ENCODE data around the gene MCC. TPM values are rescaled to one million over a fixed set of nuclear protein-coding genes. Genes with fewer than 3 reads are reported as not detected.

MCC gene
- polyA plus RNA-seq, 2 of the 4 experiments (the other 2 are of a cell fraction) = 0.09 to 0.10 TPM

GRCh38 chr5:113336975-113337374, 151.3 kb downstream of the MCC start:
- peak overlapping the region; percentile 18; the same call in 1 of the 3 replicates for H3K4me2 ChIP-seq

GRCh38 chr5:113333411-113333810, 154.8 kb downstream of the MCC start:
- H3K9me3 ChIP-seq = no peaks in the 10 kb centered on the region
- no peak overlapping the region for H3K4me2 ChIP-seq
- FAIRE-seq (no peak), ATAC-seq (no peak), DNase-seq (ENCODE audit: low read depth in 1 of 2, low spot score in 1 of 2) (no peak)
- H3K4me3 ChIP-seq = no peak overlapping the region
- H3K27ac ChIP-seq = no peak overlapping the region
- H3K4me1 ChIP-seq = no peaks in the 10 kb centered on the region
- ChIA-PET CTCF (interaction anchor here (0.9 kb wide), 1 partner anchor 179 kb away, joined by 3 read pairs; no protein-coding TSS in a partner anchor), POLR2A (no interaction called here)
- no peak for TF ChIP-seq POLR2A (IDR thresholded peaks at IDR 0.05; ENCODE audit: low read length)
- no peak for TF ChIP-seq NR3C1 (IDR thresholded peaks at IDR 0.05)
- TF ChIP-seq ZNF302 (CRISPR knock-in tag; IDR thresholded peaks at IDR 0.05) = no peak
- no peak for TF ChIP-seq BCL3 (IDR thresholded peaks at IDR 0.05)
- no peak for TF ChIP-seq JUNB (IDR thresholded peaks at IDR 0.05)
- TF ChIP-seq POLR2AphosphoS2 (conservative IDR thresholded peaks at IDR 0.05; ENCODE audit: low read length) = no peak
- no peak for TF ChIP-seq RFX5 (IDR thresholded peaks at IDR 0.05)
- TF ChIP-seq NFE2L2 (conservative IDR thresholded peaks at IDR 0.05; ENCODE audit: low read length) = no peak
- TF ChIP-seq FOSB (CRISPR knock-in tag; IDR thresholded peaks at IDR 0.05) = no peak
- TF ChIP-seq MYC (IDR thresholded peaks at IDR 0.05; ENCODE audit: borderline replicate concordance, low read length) = no peak
- TF ChIP-seq EP300 (IDR thresholded peaks at IDR 0.05) = no peak
- no peak for TF ChIP-seq ESRRA (IDR thresholded peaks at IDR 0.05; ENCODE audit: borderline replicate concordance, low read length)
- no peak for TF ChIP-seq JUN (IDR thresholded peaks at IDR 0.05)
- TF ChIP-seq EHMT2 (IDR thresholded peaks at IDR 0.05; ENCODE audit: low read depth) = no peak
- no peak for TF ChIP-seq SREBF2 (IDR thresholded peaks at IDR 0.05)
- TF ChIP-seq RNF2 (IDR thresholded peaks at IDR 0.05; ENCODE audit: borderline replicate concordance, low read depth) = no peak
- TF ChIP-seq KDM5A (IDR thresholded peaks at IDR 0.05) = no peak
- TF ChIP-seq CEBPB (IDR thresholded peaks at IDR 0.05) = no peak
- 85% methylated on average over 1 of the region's 1 CpG for whole genome bisulfite sequencing (ENCODE audit: missing lambda C conversion rate)

More at GRCh38 chr5:113336975-113337374, 151.3 kb downstream of the MCC start:
- WGBS (ENCODE audit: missing lambda C conversion rate) = 3% methylated on average over 3 of the region's 4 CpGs
- TF ChIP-seq RAD21 (conservative IDR thresholded peaks at IDR 0.05 in 1 of 2, IDR thresholded peaks at IDR 0.05 in 1 of 2) (peak; percentile 35 to 51; a peak in 2 of 5 replicates), SMC3 (IDR thresholded peaks at IDR 0.05) (no peak), CTCF (IDR thresholded peaks at IDR 0.05) (peak; percentile 17; the same call in 1 of the 3 replicates), NPAS2 (CRISPR knock-in tag; IDR thresholded peaks at IDR 0.05; ENCODE audit: borderline replicate concordance) (no peak), JUNB (IDR thresholded peaks at IDR 0.05) (no peak), EHMT2 (IDR thresholded peaks at IDR 0.05; ENCODE audit: low read depth) (no peak)
- Histone ChIP-seq H3K27ac (no peak overlapping the region), H3K9me3 (no peaks in the 10 kb centered on the region), H3K4me1 (no peaks in the 10 kb centered on the region), H3K4me3 (no peak overlapping the region)
- ChIA-PET POLR2A (no interaction called here), CTCF (interaction anchor here (1.2 to 3.7 kb wide), 7 partner anchors 24 to 341 kb away, joined by 3 to 16 read pairs (median 3); partner anchors contain the start of gene MCC)
- DNase-seq (ENCODE audit: low read depth in 1 of 2, low spot score in 1 of 2) = peak; percentile 10 to 51
- peak; percentile 81 to 90; a peak in 5 of 6 replicates for ATAC-seq
- FAIRE-seq = no peak

DNA sequence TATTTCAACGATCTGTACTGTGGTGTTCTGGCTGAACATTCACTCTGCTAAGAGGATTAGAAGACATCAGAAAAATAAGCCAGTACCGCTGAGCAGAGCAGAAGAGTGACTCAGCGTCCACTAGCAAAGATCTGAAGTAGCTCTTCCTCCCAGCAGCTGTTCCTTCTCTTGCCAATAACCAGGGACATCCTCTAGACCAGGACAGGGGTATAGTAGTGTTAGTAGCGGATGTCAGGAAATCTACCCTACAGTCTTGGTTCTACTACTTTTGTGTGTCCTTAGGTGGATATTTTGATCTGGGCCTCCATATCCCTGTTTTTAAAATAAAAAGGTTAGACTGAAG, 157.1 kb downstream of the MCC start:
- ChIA-PET CTCF (interaction anchor here (0.9 to 2.6 kb wide), 5 partner anchors 8 to 334 kb away, joined by 3 to 18 read pairs (median 3); no protein-coding TSS in a partner anchor), POLR2A (no interaction called here)
- Histone ChIP-seq H3K4me3 (no peak overlapping the region), H3K4me2 (no peak overlapping the region), H3K9me3 (no peaks in the 10 kb centered on the region), H3K27ac (no peak overlapping the region), H3K4me1 (no peaks in the 10 kb centered on the region)
- FAIRE-seq (no peak), ATAC-seq (no peak), DNase-seq (ENCODE audit: low read depth in 1 of 2, low spot score in 1 of 2) (no peak)
- 62% methylated on average over 4 of the region's 4 CpGs for WGBS (ENCODE audit: missing lambda C conversion rate)
- no peak for TF ChIP-seq HOXA7 (CRISPR knock-in tag; IDR thresholded peaks at IDR 0.05)
- no peak for TF ChIP-seq ZFP36 (IDR thresholded peaks at IDR 0.05; ENCODE audit: borderline replicate concordance, partially characterized antibody)
- no peak for TF ChIP-seq ZNF302 (CRISPR knock-in tag; IDR thresholded peaks at IDR 0.05)
- TF ChIP-seq RARB (CRISPR knock-in tag; IDR thresholded peaks at IDR 0.05) = no peak
- no peak for TF ChIP-seq POLR2A (IDR thresholded peaks at IDR 0.05; ENCODE audit: low read length)
- TF ChIP-seq SMC3 (IDR thresholded peaks at IDR 0.05) = no peak
- TF ChIP-seq BHLHE40 (IDR thresholded peaks at IDR 0.05; ENCODE audit: low read depth, low read length) = no peak
- no peak for TF ChIP-seq JUNB (IDR thresholded peaks at IDR 0.05)
- TF ChIP-seq HOXB5 (CRISPR knock-in tag; IDR thresholded peaks at IDR 0.05) = no peak
- TF ChIP-seq, protein P1, sequence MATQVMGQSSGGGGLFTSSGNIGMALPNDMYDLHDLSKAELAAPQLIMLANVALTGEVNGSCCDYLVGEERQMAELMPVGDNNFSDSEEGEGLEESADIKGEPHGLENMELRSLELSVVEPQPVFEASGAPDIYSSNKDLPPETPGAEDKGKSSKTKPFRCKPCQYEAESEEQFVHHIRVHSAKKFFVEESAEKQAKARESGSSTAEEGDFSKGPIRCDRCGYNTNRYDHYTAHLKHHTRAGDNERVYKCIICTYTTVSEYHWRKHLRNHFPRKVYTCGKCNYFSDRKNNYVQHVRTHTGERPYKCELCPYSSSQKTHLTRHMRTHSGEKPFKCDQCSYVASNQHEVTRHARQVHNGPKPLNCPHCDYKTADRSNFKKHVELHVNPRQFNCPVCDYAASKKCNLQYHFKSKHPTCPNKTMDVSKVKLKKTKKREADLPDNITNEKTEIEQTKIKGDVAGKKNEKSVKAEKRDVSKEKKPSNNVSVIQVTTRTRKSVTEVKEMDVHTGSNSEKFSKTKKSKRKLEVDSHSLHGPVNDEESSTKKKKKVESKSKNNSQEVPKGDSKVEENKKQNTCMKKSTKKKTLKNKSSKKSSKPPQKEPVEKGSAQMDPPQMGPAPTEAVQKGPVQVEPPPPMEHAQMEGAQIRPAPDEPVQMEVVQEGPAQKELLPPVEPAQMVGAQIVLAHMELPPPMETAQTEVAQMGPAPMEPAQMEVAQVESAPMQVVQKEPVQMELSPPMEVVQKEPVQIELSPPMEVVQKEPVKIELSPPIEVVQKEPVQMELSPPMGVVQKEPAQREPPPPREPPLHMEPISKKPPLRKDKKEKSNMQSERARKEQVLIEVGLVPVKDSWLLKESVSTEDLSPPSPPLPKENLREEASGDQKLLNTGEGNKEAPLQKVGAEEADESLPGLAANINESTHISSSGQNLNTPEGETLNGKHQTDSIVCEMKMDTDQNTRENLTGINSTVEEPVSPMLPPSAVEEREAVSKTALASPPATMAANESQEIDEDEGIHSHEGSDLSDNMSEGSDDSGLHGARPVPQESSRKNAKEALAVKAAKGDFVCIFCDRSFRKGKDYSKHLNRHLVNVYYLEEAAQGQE (IDR thresholded peaks at IDR 0.05) = no peak
- no peak for TF ChIP-seq RNF2 (IDR thresholded peaks at IDR 0.05; ENCODE audit: borderline replicate concordance, low read depth)
- TF ChIP-seq ZC3H11A (IDR thresholded peaks at IDR 0.05) = no peak
- TF ChIP-seq GATA3 (IDR thresholded peaks at IDR 0.05; ENCODE audit: borderline replicate concordance) = no peak

All from A549 (cell line).